ENCODE results near the gene PRDX3.
"Not testable (repeated sequence)": the region's sequence is repeated elsewhere in the genome, so short reads cannot be mapped to it uniquely, and the experiment has no call there.

PRDX3 gene

GRCh38 chr10:119205894-119206602 lies 27.4 kb upstream of the PRDX3 start:
- DNase-seq, result no peak

- no peak for DNase-seq
Measured at GRCh38 chr10:119203006-119203405, 24.4 kb upstream of the PRDX3 start.

- DNase-seq, result no peak
Measured at GRCh38 chr10:119201233-119201632, 22.6 kb upstream of the PRDX3 start.

GRCh38 chr10:119199231-119199992 lies 20.8 kb upstream of the PRDX3 start:
- peak; percentile 50 for DNase-seq

GRCh38 chr10:119198438-119198837 lies 19.8 kb upstream of the PRDX3 start:
- no peak for DNase-seq

GRCh38 chr10:119197921-119198320 lies 19.3 kb upstream of the PRDX3 start:
- DNase-seq, result no peak

- DNase-seq, result no peak
Measured at GRCh38 chr10:119191881-119192280, 13.3 kb upstream of the PRDX3 start.

GRCh38 chr10:119190954-119191785 lies 12.6 kb upstream of the PRDX3 start:
- no peak for DNase-seq

- no peak for DNase-seq
Measured at GRCh38 chr10:119190353-119190752, 11.7 kb upstream of the PRDX3 start.

GRCh38 chr10:119189811-119190282 lies 11.2 kb upstream of the PRDX3 start:
- DNase-seq, result no peak

- DNase-seq, result no peak
Measured at GRCh38 chr10:119183664-119184412, 5.2 kb upstream of the PRDX3 start.

- not testable (repeated sequence) for DNase-seq
Measured at GRCh38 chr10:119180850-119181400, 2.3 kb upstream of the PRDX3 start.

GRCh38 chr10:119177708-119178371 lies 772 bp downstream of the PRDX3 start:
- no peak for DNase-seq

- no peak for DNase-seq
Measured at GRCh38 chr10:119176166-119176565, 2.4 kb downstream of the PRDX3 start.

- DNase-seq, result no peak
Measured at GRCh38 chr10:119174109-119174508, 4.5 kb downstream of the PRDX3 start.

- no peak for DNase-seq
Measured at GRCh38 chr10:119167041-119167440, 11.6 kb downstream of the PRDX3 start.

GRCh38 chr10:119166564-119166963 lies 12.0 kb downstream of the PRDX3 start:
- no peak for DNase-seq

GRCh38 chr10:119166118-119166500 lies 12.5 kb downstream of the PRDX3 start:
- no peak for DNase-seq

GRCh38 chr10:119165171-119166117 lies 13.2 kb downstream of the PRDX3 start, which contains the start of gene SFXN4:
TSS of gene SFXN4 (minus strand) at chr10:119165714. CDS start at chr10:119165647, 67 bp downstream.
- peak; percentile 15 for DNase-seq

- no peak for DNase-seq
Measured at GRCh38 chr10:119162452-119163092, 16.0 kb downstream of the PRDX3 start.
